ENCODE results near the gene KRTAP10-12. TPM values are rescaled to one million over a fixed set of nuclear protein-coding genes. Genes with fewer than 3 reads are reported as not detected.

KRTAP10-12 gene
- total RNA-seq, 1 experiment from 2014 or later: not detected

GRCh38 chr21:44734841-44735240 lies 37.9 kb downstream of the KRTAP10-12 start:
- CTCF ChIA-PET: no interaction called here
- no peaks in the 10 kb centered on the region for H3K9me3 ChIP-seq (ENCODE audit: control insufficient read depth in 1 of 2, insufficient read depth in 1 of 2, low read depth in 1 of 2, low read length in 2 of 2)
- no peak overlapping the region for H3K4me2 ChIP-seq (ENCODE audit: low read length)

More at GRCh38 chr21:44734841-44735240, 37.9 kb downstream of the KRTAP10-12 start:
- no peaks in the 10 kb centered on the region for H3K9me2 ChIP-seq (ENCODE audit: insufficient read depth)
- ChIA-PET POLR2A (no interaction called here), RAD21 (ENCODE audit: low non-redundant PET in 1 of 2, low total read pairs in 2 of 2, uncharacterized antibody in 2 of 2, unreplicated experiment in 2 of 2) (no interaction called here)
- no peak overlapping the region for H3K4me3 ChIP-seq (replicated peaks in 1 of 2; ENCODE audit: low read depth in 1 of 2, low read length in 2 of 2)
- intact Hi-C loops (cut with micrococcal nuclease): no loop called here
- no peaks in the 10 kb centered on the region for H3K79me2 ChIP-seq (ENCODE audit: insufficient read depth, low read length)
- DNase-seq (ENCODE audit: low read depth, low spot score): no peak
- H3K27ac ChIP-seq (ENCODE audit: low read depth, low read length): no peak overlapping the region
- ATAC-seq: no peak
- no peak overlapping the region for H2AFZ ChIP-seq (ENCODE audit: low read depth, low read length, poor library complexity, severe bottlenecking)
- H3K4me1 ChIP-seq (ENCODE audit: control insufficient read depth in 1 of 2, insufficient read depth in 2 of 2, low read length in 2 of 2): no peaks in the 10 kb centered on the region
- BruUV-seq (replicated peaks): no TSS peak
- no peaks in the 10 kb centered on the region for H4K20me1 ChIP-seq (ENCODE audit: insufficient read depth)
- H3K36me3 ChIP-seq (ENCODE audit: control insufficient read depth in 1 of 2, insufficient read depth in 2 of 2, low read length in 2 of 2): no peaks in the 10 kb centered on the region
- no peaks in the 10 kb centered on the region for H3K27me3 ChIP-seq (ENCODE audit: insufficient read depth, low read length)
- TF ChIP-seq ELF1 (IDR thresholded peaks at IDR 0.05; ENCODE audit: borderline replicate concordance, low read depth): no peak
- TF ChIP-seq ZFX (IDR thresholded peaks at IDR 0.05): no peak
- TF ChIP-seq SIN3A (IDR thresholded peaks at IDR 0.05; ENCODE audit: low read depth): no peak
- TF ChIP-seq ZNF274 (IDR thresholded peaks at IDR 0.05; ENCODE audit: low read depth, low read length): no peak
- no peak for TF ChIP-seq RAD21 (IDR thresholded peaks at IDR 0.05; ENCODE audit: low read depth)
- no peak for TF ChIP-seq YY1 (IDR thresholded peaks at IDR 0.05; ENCODE audit: extremely low read depth, insufficient replicate concordance, low read depth, low read length)
- TF ChIP-seq POLR2A (IDR thresholded peaks at IDR 0.05; ENCODE audit: borderline replicate concordance, extremely low read depth, insufficient read depth, insufficient read length): no peak
- TF ChIP-seq JUND (IDR thresholded peaks at IDR 0.05): no peak
- no peak for TF ChIP-seq SP1 (IDR thresholded peaks at IDR 0.05; ENCODE audit: low read depth)
- no peak for TF ChIP-seq CBX3 (IDR thresholded peaks at IDR 0.05; ENCODE audit: low read depth)
- TF ChIP-seq POLR2AphosphoS5 (IDR thresholded peaks at IDR 0.05; ENCODE audit: low read depth, low read length): no peak
- TF ChIP-seq ZBTB33 (IDR thresholded peaks at IDR 0.05; ENCODE audit: extremely low read depth, insufficient replicate concordance, low read length): no peak
- TF ChIP-seq CTCF (IDR thresholded peaks at IDR 0.05 in 2 of 3, conservative IDR thresholded peaks at IDR 0.05 in 1 of 3; ENCODE audit: borderline replicate concordance in 1 of 3, insufficient read depth in 1 of 3, low read depth in 2 of 3, low read length in 2 of 3): no peak
- no peak for TF ChIP-seq ATF3 (IDR thresholded peaks at IDR 0.05)
- no peak for TF ChIP-seq EGR1 (IDR thresholded peaks at IDR 0.05; ENCODE audit: low read depth)
- no peak for TF ChIP-seq REST (IDR thresholded peaks at IDR 0.05; ENCODE audit: low read depth)
- no peak overlapping the region for H3K9ac ChIP-seq (ENCODE audit: low read length)
